GM21390 (cell line): ENCODE measurements around the gene RHBDL1.

ENCODE experiments used
- ATAC-seq: cut with Tn5 transposase; IDR thresholded peaks from one replicate; pipeline ENCODE4 v1.9.1; 2021; ENCODE audit not compliant: unreplicated experiment

RHBDL1 gene

GRCh38 chr16:674968-675883, at the start of gene RHBDL1:
RHBDL1 (plus strand) TSS chr16:675671; CDS start chr16:675791, 120 bp downstream.
- no peak for ATAC-seq

- ATAC-seq: no peak
Observed at GRCh38 chr16:625977-626765, 49.3 kb upstream of the RHBDL1 start.

DNA sequence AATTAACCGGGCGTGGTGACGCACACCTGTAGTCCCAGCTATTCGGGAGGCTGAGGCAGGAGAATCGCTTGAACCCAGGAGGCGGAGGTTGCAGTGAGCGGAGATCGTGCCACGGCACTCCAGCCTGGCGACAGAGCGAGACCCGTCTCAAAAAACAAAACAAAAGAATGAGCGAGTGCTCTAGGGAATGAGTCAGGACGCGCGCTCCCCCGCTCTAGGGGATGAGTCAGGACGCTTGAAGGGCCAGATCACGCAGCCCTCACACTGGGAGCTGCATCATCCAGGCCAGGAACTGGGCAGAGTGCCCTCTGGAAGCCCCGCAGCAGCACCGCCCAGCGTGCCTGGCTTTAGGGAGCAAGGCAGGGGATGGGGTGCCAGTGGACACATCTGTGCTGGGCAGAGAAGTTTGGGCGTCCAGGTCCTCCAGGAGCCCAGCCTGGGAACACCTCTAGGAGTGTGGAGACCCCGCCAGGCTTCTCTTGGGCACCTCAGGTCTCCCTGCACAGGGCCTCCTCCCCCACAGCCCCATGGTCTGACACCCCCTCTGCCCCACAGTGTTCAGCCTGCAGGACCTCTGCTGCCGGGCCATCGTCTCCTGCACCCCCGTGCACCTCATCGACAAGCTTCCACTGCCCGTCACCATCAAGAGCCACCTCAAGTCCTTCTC, 48.6 kb upstream of the RHBDL1 start:
- ATAC-seq: no peak

GRCh38 chr16:627454-628239, 47.8 kb upstream of the RHBDL1 start:
- no peak for ATAC-seq

GRCh38 chr16:628321-629061, 47.0 kb upstream of the RHBDL1 start:
- no peak for ATAC-seq

DNA sequence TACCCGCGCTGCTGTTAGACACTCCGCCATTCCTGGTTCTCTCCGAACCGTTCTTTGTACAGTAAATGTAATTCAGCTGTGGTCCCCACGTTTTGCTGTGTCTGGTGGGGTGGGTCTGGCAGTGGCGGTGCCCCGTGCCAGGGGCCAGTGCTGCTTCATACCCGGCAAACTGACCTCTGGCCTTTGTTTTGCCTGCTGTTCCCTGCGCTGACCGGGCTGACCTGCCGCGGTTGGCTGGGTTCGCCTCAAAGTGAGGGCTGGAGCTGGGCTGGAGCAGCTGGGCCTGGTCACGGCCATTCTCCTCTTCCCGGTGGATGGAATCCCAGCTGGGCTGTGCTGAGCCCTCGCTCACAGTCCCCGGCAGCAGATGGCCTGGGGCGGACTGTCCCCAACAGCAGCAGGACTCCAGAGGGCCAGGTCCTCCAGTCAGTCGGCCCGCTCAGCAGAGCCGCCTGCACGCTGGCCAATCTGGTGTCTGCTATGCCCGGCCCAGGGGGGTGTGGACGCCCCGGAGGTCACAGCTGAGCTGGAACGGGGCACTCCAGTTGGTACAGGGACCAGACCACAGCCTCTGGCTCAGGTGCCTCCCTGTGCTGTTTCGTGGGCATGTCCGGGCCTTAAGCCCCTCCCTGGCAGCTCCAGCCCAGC, 46.2 kb upstream of the RHBDL1 start:
- no peak for ATAC-seq

- ATAC-seq: no peak
Observed at GRCh38 chr16:629833-630248, 45.6 kb upstream of the RHBDL1 start.

- no peak for ATAC-seq
Observed at GRCh38 chr16:630249-630814, 45.1 kb upstream of the RHBDL1 start.

DNA sequence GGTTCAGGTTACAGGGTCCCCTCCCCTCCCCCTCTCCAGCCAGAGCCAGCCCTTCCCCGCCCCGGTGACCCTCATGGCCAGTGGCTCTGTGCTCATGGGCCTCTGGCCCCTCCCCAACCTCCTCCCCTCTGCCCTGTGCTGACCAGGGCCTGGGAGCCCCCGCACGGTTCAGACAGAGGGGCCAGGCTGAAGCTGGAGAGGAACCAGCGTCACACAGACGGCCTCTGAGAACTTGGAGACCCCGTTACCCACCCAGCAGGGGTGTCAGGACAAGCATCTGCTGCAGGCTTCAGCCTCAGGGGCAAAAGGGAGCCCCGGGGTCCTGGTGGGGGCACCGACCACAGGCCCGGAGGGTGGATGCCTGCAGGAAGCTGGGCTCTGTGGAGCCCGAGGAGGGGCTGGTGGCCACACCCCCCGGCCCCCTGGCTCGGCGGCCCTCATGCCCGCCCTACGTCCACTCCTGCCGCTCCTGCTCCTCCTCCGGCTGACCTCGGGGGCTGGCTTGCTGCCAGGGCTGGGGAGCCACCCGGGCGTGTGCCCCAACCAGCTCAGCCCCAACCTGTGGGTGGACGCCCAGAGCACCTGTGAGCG, 44.6 kb upstream of the RHBDL1 start, which contains the start of gene WFIKKN1:
WFIKKN1 (plus strand) TSS at position 171 of the 591 bp plus-strand sequence; CDS start at position 440, 269 bp downstream.
- no peak for ATAC-seq

DNA sequence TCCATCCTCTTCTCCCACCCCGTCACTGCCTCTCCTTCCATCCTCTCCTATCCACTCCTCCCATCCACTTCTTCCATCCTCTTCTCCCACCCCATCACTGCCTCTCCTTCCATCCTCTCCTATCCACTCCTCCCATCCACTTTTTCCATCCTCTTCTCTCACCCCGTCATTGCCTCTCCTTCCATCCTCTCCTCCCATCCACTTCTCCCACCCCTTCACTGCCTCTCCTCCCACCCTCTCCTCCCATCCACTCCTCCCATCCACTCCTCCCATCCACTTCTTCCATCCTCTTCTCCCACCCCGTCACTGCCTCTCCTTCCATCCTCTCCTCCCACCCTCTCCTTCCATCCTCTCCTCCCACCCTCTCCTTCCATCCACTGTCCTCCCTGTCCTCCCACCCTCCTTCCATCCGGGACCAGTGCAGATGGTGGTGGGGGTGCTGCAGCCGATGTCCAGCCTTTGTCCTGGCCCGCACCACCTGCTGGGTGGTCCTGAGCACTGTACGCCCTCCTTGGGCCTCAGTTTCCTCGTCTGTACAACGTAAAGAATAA, 43.6 kb upstream of the RHBDL1 start:
- ATAC-seq: no peak

DNA sequence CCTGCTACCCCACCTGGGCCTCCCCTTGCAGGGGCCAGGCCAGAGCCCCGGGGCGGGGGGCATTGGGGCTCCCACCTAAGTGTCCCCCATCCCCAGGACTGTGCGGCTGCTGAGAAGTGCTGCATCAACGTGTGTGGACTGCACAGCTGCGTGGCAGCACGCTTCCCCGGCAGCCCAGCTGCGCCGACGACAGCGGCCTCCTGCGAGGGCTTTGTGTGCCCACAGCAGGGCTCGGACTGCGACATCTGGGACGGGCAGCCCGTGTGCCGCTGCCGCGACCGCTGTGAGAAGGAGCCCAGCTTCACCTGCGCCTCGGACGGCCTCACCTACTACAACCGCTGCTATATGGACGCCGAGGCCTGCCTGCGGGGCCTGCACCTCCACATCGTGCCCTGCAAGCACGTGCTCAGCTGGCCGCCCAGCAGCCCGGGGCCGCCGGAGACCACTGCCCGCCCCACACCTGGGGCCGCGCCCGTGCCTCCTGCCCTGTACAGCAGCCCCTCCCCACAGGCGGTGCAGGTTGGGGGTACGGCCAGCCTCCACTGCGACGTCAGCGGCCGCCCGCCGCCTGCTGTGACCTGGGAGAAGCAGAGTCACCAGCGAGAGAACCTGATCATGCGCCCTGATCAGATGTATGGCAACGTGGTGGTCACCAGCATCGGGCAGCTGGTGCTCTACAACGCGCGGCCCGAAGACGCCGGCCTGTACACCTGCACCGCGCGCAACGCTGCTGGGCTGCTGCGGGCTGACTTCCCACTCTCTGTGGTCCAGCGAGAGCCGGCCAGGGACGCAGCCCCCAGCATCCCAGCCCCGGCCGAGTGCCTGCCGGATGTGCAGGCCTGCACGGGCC, 42.8 kb upstream of the RHBDL1 start:
- ATAC-seq: no peak

DNA sequence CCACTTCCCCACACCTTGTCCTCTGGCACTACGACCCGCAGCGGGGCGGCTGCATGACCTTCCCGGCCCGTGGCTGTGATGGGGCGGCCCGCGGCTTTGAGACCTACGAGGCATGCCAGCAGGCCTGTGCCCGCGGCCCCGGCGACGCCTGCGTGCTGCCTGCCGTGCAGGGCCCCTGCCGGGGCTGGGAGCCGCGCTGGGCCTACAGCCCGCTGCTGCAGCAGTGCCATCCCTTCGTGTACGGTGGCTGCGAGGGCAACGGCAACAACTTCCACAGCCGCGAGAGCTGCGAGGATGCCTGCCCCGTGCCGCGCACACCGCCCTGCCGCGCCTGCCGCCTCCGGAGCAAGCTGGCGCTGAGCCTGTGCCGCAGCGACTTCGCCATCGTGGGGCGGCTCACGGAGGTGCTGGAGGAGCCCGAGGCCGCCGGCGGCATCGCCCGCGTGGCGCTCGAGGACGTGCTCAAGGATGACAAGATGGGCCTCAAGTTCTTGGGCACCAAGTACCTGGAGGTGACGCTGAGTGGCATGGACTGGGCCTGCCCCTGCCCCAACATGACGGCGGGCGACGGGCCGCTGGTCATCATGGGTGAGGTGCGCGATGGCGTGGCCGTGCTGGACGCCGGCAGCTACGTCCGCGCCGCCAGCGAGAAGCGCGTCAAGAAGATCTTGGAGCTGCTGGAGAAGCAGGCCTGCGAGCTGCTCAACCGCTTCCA, 42.0 kb upstream of the RHBDL1 start:
- ATAC-seq: no peak

DNA sequence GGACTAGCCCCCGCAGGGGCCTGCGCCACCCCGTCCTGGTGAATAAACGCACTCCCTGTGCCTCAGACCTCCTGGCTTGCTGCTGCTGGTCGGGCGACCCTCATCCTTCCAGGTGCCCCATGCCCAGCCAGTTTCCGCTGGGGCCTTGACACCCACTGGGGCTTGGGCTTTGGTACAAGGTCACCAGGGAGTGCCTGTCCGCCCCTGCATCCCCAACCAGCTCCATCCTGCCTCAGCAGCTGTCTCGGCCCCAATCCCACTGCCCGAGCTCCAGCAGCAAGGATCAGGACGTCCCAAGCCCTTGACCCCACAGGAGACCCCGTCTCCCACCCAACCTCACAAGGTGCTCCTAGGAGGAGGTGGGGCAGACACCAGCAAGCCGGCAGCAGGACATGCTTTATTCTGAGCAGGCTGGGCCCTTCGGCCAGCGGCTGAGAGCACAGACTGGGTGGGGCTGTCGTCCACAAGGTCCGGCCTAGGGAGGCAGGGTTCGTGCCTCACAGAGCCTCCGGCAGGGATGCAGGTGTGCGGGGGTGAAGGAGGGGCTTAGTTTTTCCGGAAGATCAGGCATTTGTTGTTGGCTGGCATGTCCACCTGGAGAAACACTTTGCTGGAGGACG, 41.3 kb upstream of the RHBDL1 start:
- ATAC-seq: no peak

DNA sequence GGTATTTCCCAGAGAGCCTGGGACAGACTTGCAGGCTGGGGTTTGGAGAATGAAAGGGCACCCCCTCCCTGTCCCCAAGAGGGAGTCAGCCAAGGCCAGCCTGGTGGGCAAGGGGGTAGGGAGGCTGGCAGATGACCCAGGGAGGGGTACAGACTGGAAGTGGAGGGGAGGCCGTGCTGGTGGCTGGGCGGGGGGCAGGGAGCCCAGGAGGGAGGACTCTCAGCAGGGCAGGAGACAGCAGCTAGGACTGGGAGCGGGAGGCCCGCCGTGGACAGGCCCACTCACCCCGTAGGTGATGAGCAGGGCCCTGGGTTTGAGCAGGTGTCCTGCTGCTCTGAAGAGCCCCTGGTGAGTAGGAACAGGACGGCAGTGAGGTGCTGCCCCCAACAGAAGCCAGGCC, 40.5 kb upstream of the RHBDL1 start:
- ATAC-seq: no peak

DNA sequence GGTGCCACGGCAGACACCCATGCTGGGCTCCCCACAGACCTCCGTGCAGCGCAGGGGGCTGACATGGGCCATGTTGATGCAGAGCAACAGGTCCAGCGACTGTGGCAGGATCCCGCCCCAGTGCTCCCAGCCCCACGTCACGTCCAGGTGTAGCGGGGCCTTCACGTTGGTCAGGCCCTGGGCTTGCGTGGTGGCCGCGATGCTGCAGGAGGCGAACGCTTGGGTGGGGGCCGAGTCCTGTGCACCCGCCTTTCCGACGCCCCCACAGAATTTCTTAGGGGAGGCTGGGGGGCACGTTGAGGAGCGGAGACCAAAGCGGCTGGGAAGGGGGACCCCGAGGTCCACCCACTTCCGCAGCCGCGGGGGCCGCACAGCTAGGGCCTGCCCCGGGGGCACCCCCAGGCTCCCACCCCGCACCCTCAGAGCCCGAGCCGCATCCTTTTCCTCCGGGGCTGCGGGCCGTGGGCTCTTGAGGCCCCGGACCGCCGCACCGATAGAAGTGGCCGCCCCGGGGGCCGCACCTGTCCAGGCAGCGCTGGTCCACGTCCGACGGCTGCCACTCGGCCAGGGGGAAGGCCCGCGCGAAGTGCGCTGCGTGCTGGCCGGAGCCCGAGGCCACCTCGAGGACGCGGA, 39.8 kb upstream of the RHBDL1 start:
- ATAC-seq: peak; percentile 2
